Gastrocnemius medialis (tissue), 4 donors: ENCODE measurements around the gene IFIT5.

Source experiments
- CTCF ChIP-seq, 5 experiments: fragments of 450-650 bp in 3 of 5; fragments of 200-600 bp in 2 of 5; sonication (generic) in 2 of 5; IDR thresholded peaks in 4 of 5; conservative IDR thresholded peaks in 1 of 5; 1 replicate in 4 of 5; 2 replicates in 1 of 5; pipeline ENCODE4 v1.5.1; 2016 to 2019; ENCODE audit warnings: antibody characterized with exemption in 5 of 5, mild to moderate bottlenecking in 3 of 5, moderate library complexity in 3 of 5
- POLR2A ChIP-seq, 2 donors: fragments of 450-650 bp; IDR thresholded peaks; one replicate each; pipeline ENCODE4 v1.6.1; 2017; ENCODE audit warnings: antibody characterized with exemption in 2 of 2, mild to moderate bottlenecking in 2 of 2, moderate library complexity in 2 of 2

GRCh38 chr10:89414879-89415821 lies 782 bp downstream of the IFIT5 start:
- TF ChIP-seq CTCF (IDR thresholded peaks at IDR 0.05 in 4 of 5, conservative IDR thresholded peaks at IDR 0.05 in 1 of 5): no peak
- TF ChIP-seq POLR2A (IDR thresholded peaks at IDR 0.05): peak in 1 of 2 donors; percentile 4
